Body of pancreas (tissue), 4 donors: ENCODE data around the gene CFAP299. TPM values are rescaled to one million over a fixed set of nuclear protein-coding genes. Genes with fewer than 3 reads are reported as not detected.

Experiments
- ATAC-seq: fragments of 150-250 bp; one replicate; pipeline ENCODE4 v1.9.1; 2016
- DNase-seq, 4 donors: peaks; one replicate each; pipeline ENCODE4 v3.0.0-alpha.2; 2019
- H3K27ac ChIP-seq, 4 donors: fragments of 200-600 bp; sonication (generic); 1 replicate in 3 of 4; 2 replicates in 1 of 4; pipeline versions ENCODE4 v1.5.1 to v1.6.1; 2016 to 2019; ENCODE audit warnings: mild to moderate bottlenecking in 1 of 4, mixed read lengths in 1 of 4, moderate library complexity in 1 of 4
- H3K27me3 ChIP-seq, 2 donors: fragments of 200-600 bp; sonication (generic); one replicate each; pipeline ENCODE4 v1.6.0; 2016; ENCODE audit warnings: mild to moderate bottlenecking in 1 of 2
- H3K36me3 ChIP-seq, 2 donors: fragments of 200-600 bp; sonication (generic); replicated peaks in 1 of 2; 2 replicates each; pipeline ENCODE4 v1.5.1; 2016; ENCODE audit warnings: low read depth in 2 of 2; ENCODE audit not compliant: insufficient read depth in 1 of 2
- H3K4me1 ChIP-seq: fragments of 200-600 bp; sonication (generic); one replicate; pipeline ENCODE4 v1.6.0; 2016
- H3K4me3 ChIP-seq, 2 donors: fragments of 200-600 bp; sonication (generic); 1 replicate in 1 of 2; 2 replicates in 1 of 2; pipeline ENCODE4 v1.5.1; 2016 to 2019
- H3K9me3 ChIP-seq, 3 donors: fragments of 200-600 bp; sonication (generic); 1 replicate in 2 of 3; 2 replicates in 1 of 3; pipeline ENCODE4 v1.5.1; 2016
- CTCF ChIP-seq, 7 experiments: fragments of 450-650 bp in 4 of 7; fragments of 200-600 bp in 3 of 7; sonication (generic) in 3 of 7; IDR thresholded peaks; one replicate each; pipeline ENCODE4 v1.5.1; 2016 to 2019; ENCODE audit warnings: antibody characterized with exemption in 7 of 7
- POLR2A ChIP-seq, 3 donors: fragments of 450-650 bp; IDR thresholded peaks; one replicate each; pipeline ENCODE4 v1.6.1; 2016; ENCODE audit warnings: antibody characterized with exemption in 3 of 3, mild to moderate bottlenecking in 2 of 3
- WGBS, 2 donors: methylation state at CpG; one replicate each; pipeline ENCODE4 v1.1.5; 2017; 5-methylcytosine and 5-hydroxymethylcytosine counted together
- intact Hi-C: fragments of 100-400 bp; cut with DNase I; formaldehyde crosslinking; loops from one replicate; pipeline ENCODE4 v1.15.1; 2023
- total RNA-seq, 2 donors: library from RNA; depleted of rRNA; stranded (reverse); fragments of >200 nt; gene quantifications; one replicate each; pipeline ENCODE4 v1.1.0, GENCODE V29; 2016

The CFAP299 gene
- total RNA-seq, 2 donors from 2014 or later = not detected

GRCh38 chr4:81007417-81007816, 671.9 kb downstream of the CFAP299 start:
- Histone ChIP-seq H3K4me3 (no peak overlapping the region), H3K27ac (no peak overlapping the region), H3K36me3 (no peaks in the 10 kb centered on the region), H3K9me3 (no peaks in the 10 kb centered on the region), H3K4me1 (no peaks in the 10 kb centered on the region), H3K27me3 (no peaks in the 10 kb centered on the region)
- intact Hi-C loops = no loop called here
- DNase-seq (no peak), ATAC-seq (no peak)
- WGBS, 2 donors = 64 to 72% methylated on average over 2 of the region's 2 CpGs
- no peak for TF ChIP-seq CTCF (IDR thresholded peaks at IDR 0.05)
- no peak for TF ChIP-seq POLR2A (IDR thresholded peaks at IDR 0.05)

Other genes with a start within 250 kb of the CFAP299 start
- 1 to 10 TPM; 2.6 to 5.9 TPM for gene PRDM8, start 138.2 kb upstream of the CFAP299 start, total RNA-seq
- not detected for gene FGF5, start 69.1 kb upstream of the CFAP299 start, total RNA-seq